Heart left ventricle (tissue), 16 donors: ENCODE data around the gene COMMD3. TPM values are rescaled to one million over a fixed set of nuclear protein-coding genes. Genes with fewer than 3 reads are reported as not detected.
A peak's percentile ranks its signal among the peaks of the same experiment; 100 is the strongest.

Experiments used
- ATAC-seq, 4 donors: fragments of 200-7000 bp; cut with Tn5 transposase; one replicate each; pipeline ENCODE4 v1.9.1; 2020 to 2022; ENCODE audit warnings: moderate library complexity in 4 of 4, mild to moderate bottlenecking in 3 of 4, moderate number of reproducible peaks in 1 of 4
- DNase-seq, 5 donors: peaks; one replicate each; pipeline ENCODE4 v3.0.0-alpha.2; 2020
- H3K27ac ChIP-seq, 12 donors: fragments of 200-600 bp; sonication (generic) in 4 of 12; one replicate each; pipeline versions ENCODE4 v1.5.0 to v1.8.0; 2016 to 2022; ENCODE audit warnings: mild to moderate bottlenecking in 2 of 12
- H3K27me3 ChIP-seq, 9 donors: fragments of 200-600 bp; sonication (generic) in 2 of 9; one replicate each; pipeline versions ENCODE4 v1.5.1 to v1.8.0; 2016 to 2022; ENCODE audit warnings: mild to moderate bottlenecking in 3 of 9
- H3K36me3 ChIP-seq, 9 donors: fragments of 200-600 bp; sonication (generic) in 2 of 9; one replicate each; pipeline versions ENCODE4 v1.5.0 to v1.8.0; 2018 to 2022; ENCODE audit warnings: mild to moderate bottlenecking in 2 of 9
- H3K4me1 ChIP-seq, 12 donors: fragments of 200-600 bp; sonication (generic) in 4 of 12; one replicate each; pipeline versions ENCODE4 v1.5.0 to v1.8.0; 2016 to 2022; ENCODE audit warnings: mild to moderate bottlenecking in 3 of 12
- H3K4me3 ChIP-seq, 12 donors: fragments of 200-600 bp; sonication (generic) in 4 of 12; one replicate each; pipeline versions ENCODE4 v1.5.0 to v1.8.0; 2017 to 2022; ENCODE audit warnings: mild to moderate bottlenecking in 9 of 12, moderate library complexity in 4 of 12
- H3K9me3 ChIP-seq, 12 donors: fragments of 200-600 bp; sonication (generic) in 4 of 12; one replicate each; pipeline versions ENCODE4 v1.5.0 to v1.8.0; 2016 to 2022; ENCODE audit warnings: mild to moderate bottlenecking in 1 of 12
- CTCF ChIP-seq, 12 donors: fragments of 200-600 bp; sonication (generic) in 4 of 12; IDR thresholded peaks; one replicate each; pipeline versions ENCODE4 v1.5.0 to v1.8.0; 2018 to 2022; ENCODE audit warnings: antibody characterized with exemption in 12 of 12, mild to moderate bottlenecking in 5 of 12
- POLR2A ChIP-seq, 2 donors: fragments of 450-650 bp; IDR thresholded peaks; one replicate each; pipeline ENCODE4 v1.6.1; 2017; ENCODE audit warnings: antibody characterized with exemption in 2 of 2, mild to moderate bottlenecking in 2 of 2, moderate library complexity in 2 of 2
- WGBS, 4 donors: extraction: QIAGEN DNeasy Blood & Tissue Kit in 2 of 4; methylation state at CpG; one replicate each; pipeline versions ENCODE4 v1.1.5 to v1.1.7; 2013 to 2018; 5-methylcytosine and 5-hydroxymethylcytosine counted together
- intact Hi-C, 10 donors: fragments of 100-400 bp; cut with DNase I; formaldehyde crosslinking; loops; one replicate each; pipeline versions ENCODE4 v1.11.1 to v1.14.2; 2022
- long read RNA-seq, 3 donors: library from polyadenylated mRNA; unstranded; transcript quantifications; one replicate each; pipeline ENCODE4 v2.0.0, GENCODE V29; 2020 to 2021
- polyA plus RNA-seq, 2 donors: library from polyadenylated mRNA; stranded (reverse); fragments of 200-250 nt; gene quantifications; one replicate each; pipeline ENCODE4 v1.2.3, GENCODE V29; 2013
- total RNA-seq, 9 donors: library from RNA; depleted of rRNA in 2 of 9; stranded (reverse); fragments of >200 nt in 2 of 9; fragmentation: NEBNext Ultra II Directional in 3 of 9; extraction: Animal tissue kit (Norgen Biotek cat#: 25700) in 3 of 9; gene quantifications; one replicate each; pipeline versions ENCODE4 v1.1.0 to v1.2.4, GENCODE V29; 2016 to 2023
- donor health status: ischemic (EF 13 %, LVEDD 7.1; RV severe dilation, severe dysfunction).
- donor health status: healthy with polysubstance abuse.
- donor health status: DM: no; HTN: yes; CAD: no.
- donor health status: DM: no; HTN: no; CAD: no.
- donor health status: ischemic (EF 25% LVEDD 6.9; RV normal size, moderate dysfunction).
- donor health status: ischemic (EF 25% LVEDD 5.7; RV mildly dilated, moderate dysfunction).
- donor health status: healthy.
- donor health status: DM: yes; HTN: yes; CAD: no.
- donor health status: ischemic (EF 35%, LVEDD 5.7; RV mildly dilated, moderate dysfunction).
- donor health status: nonischemic (EF 11% LVEDD 7.7; RV severe dilation, severe dysfunction).
- donor health status: DM: yes; HTN: yes; CAD: no.
- donor health status: PGD.
- donor health status: ischemic (EF 29% LVEDD 5.4; RV normal size, mild dysfunction).
- donor health status: nonischemic (EF 23%, LVEDD 6.1; RV moderate dilation, normal function).

COMMD3 gene
- total RNA-seq (10 to 100 TPM; 44.4 to 88.3 (median 74.1) TPM), polyA plus RNA-seq (10 to 100 TPM; 64.4 to 88.5 TPM)
- long read RNA-seq, donor 1, transcript COMMD3-201 (8 exons, 1,342 nt), result major isoform, 55 of 60 reads
- long read RNA-seq, donor 1, partial matches to known transcripts, result 3 of 60 reads
- long read RNA-seq, donor 1, other reads (novel, unspliced or antisense), result 0 of 60 reads
- long read RNA-seq, donor 2, transcript COMMD3-201 (8 exons, 1,342 nt), result major isoform, 101 of 122 reads
- long read RNA-seq, donor 2, transcript COMMD3-205 (5 exons, 1,407 nt), result minor isoform, 8 of 122 reads
- long read RNA-seq, donor 2, partial matches to known transcripts, result 2 of 122 reads
- long read RNA-seq, donor 2, other reads (novel, unspliced or antisense), result 7 of 122 reads
- long read RNA-seq, donor 3, transcript COMMD3-201 (8 exons, 1,342 nt), result major isoform, 43 of 46 reads
- long read RNA-seq, donor 3, partial matches to known transcripts, result 0 of 46 reads
- long read RNA-seq, donor 3, other reads (novel, unspliced or antisense), result 0 of 46 reads

GRCh38 chr10:22316286-22317075 lies at the start of gene COMMD3:
COMMD3 (plus strand) TSS chr10:22316388; CDS start chr10:22316418, 30 bp downstream.
- H3K36me3 ChIP-seq, result no peaks in the 10 kb centered on the region
- peaks cover 0 to 42% (median 28%) of the 10 kb centered on the region in 12 donors for H3K4me1 ChIP-seq
- WGBS, 4 donors, result 0% methylated on average over 45 to 63 of the region's 63 CpGs
- peak; percentile 90 to 94 (median 91) for DNase-seq
- H3K27ac ChIP-seq, result peak within 1 kb of the TSS; percentile 71 to 98 (median 95)
- ATAC-seq, result peak; percentile 89 to 93 (median 91)
- no peaks in the 10 kb centered on the region for H3K9me3 ChIP-seq
- H3K4me3 ChIP-seq, result peak within 1 kb of the TSS; percentile 66 to 85 (median 79)
- intact Hi-C loops, result loop anchor here (1.0 to 10.0 kb wide), 14 partner anchors 59 to 819 kb away; partner anchors contain the start of genes DNAJC1 (in 6 of the 10) and SKIDA1 (in 1 of the 10)
- no peaks in the 10 kb centered on the region for H3K27me3 ChIP-seq
- TF ChIP-seq CTCF (IDR thresholded peaks at IDR 0.05) (no peak), POLR2A (IDR thresholded peaks at IDR 0.05) (peak in 1 of 2 donors; percentile 81)

DNA sequence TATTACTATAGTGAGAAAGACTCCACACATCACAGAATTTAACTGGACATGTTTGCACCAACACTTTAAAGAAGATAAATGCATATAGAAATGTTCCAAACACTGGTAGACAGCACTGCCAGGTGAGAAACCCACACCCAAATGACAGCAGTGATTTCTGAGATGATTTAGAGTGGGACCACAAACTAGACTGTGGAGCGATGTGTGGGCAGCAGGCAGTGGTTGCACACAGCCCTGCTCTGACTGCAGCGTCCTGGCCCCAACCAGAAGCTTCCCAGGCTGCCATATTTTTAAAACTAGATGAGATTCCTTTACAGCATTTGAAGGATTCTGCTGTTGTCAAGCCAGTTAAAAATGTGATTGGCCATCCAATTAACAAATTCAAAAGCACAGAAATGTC lies 47.7 kb upstream of the COMMD3 start:
- Histone ChIP-seq H3K36me3 (no peaks in the 10 kb centered on the region), H3K27me3 (peaks cover 0 to 24% (median 0%) of the 10 kb centered on the region in 9 donors), H3K27ac (no peak overlapping the region), H3K4me3 (no peak overlapping the region), H3K9me3 (no peaks in the 10 kb centered on the region), H3K4me1 (no peaks in the 10 kb centered on the region)
- TF ChIP-seq POLR2A (IDR thresholded peaks at IDR 0.05) (no peak), CTCF (IDR thresholded peaks at IDR 0.05) (no peak)
- ATAC-seq, result no peak
- 60 to 88% (median 87%) methylated on average over 2 of the region's 2 CpGs for WGBS, 4 donors
- intact Hi-C loops, result no loop called here
- no peak for DNase-seq

DNA sequence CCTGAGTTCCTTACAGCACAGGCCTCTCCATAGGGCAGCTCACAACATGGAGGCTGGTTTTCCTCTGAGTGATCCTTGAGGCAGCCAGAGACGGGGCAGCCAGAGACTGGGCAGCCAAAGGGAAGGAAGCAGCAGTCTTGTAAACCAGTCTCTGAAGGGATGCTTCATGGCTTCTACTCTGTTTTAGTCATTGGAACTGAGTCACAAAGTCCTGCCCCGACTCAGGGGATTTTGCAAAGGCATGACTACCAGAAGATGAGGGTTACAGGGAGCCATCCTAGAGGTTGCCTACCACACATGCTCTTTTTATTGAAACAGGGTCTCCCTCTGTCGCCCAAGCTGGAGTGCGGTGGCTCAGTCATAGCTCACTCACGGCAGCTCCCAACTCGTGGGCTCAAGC lies 44.4 kb upstream of the COMMD3 start:
- no peak overlapping the region for H3K27ac ChIP-seq
- DNase-seq (no peak), ATAC-seq (no peak)
- H3K27me3 ChIP-seq, result peaks cover 0 to 6% (median 0%) of the 10 kb centered on the region in 9 donors
- H3K36me3 ChIP-seq, result no peaks in the 10 kb centered on the region
- WGBS, 4 donors, result 90 to 96% (median 93%) methylated on average over 6 of the region's 6 CpGs
- no peaks in the 10 kb centered on the region for H3K9me3 ChIP-seq
- intact Hi-C loops, result no loop called here
- H3K4me1 ChIP-seq, result no peaks in the 10 kb centered on the region
- no peak overlapping the region for H3K4me3 ChIP-seq
- TF ChIP-seq CTCF (IDR thresholded peaks at IDR 0.05), result no peak
- TF ChIP-seq POLR2A (IDR thresholded peaks at IDR 0.05), result no peak

DNA sequence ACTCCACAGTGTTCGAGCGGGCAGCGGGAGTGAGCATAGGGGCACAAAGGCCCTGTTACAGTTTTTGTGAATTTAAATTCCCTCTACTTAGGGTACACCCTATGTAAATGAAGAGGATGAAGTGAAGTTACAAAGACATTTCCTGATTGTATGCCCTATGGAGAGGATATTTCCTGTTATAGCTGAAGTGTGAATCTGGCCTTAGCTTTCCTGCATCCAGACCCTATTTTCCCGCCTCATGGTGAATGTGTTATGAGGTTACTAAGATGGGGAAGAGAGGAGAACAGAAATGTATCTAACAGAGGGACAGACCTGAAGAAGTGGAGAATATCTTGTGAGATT lies 37.8 kb upstream of the COMMD3 start:
- no peaks in the 10 kb centered on the region for H3K4me1 ChIP-seq
- H3K27ac ChIP-seq, result no peak overlapping the region
- ATAC-seq, result no peak
- no peak overlapping the region for H3K4me3 ChIP-seq
- peaks cover 0 to 20% (median 0%) of the 10 kb centered on the region in 9 donors for H3K27me3 ChIP-seq
- 95 to 97% (median 97%) methylated on average over 4 of the region's 4 CpGs for whole genome bisulfite sequencing, 4 donors
- no peak for TF ChIP-seq POLR2A (IDR thresholded peaks at IDR 0.05)
- no peak for TF ChIP-seq CTCF (IDR thresholded peaks at IDR 0.05)
- no peaks in the 10 kb centered on the region for H3K9me3 ChIP-seq
- no peaks in the 10 kb centered on the region for H3K36me3 ChIP-seq
- intact Hi-C loops, result no loop called here
- no peak for DNase-seq
